ENCODE measurements around the gene PARD3B.

- TF ChIP-seq POLR2A (IDR thresholded peaks at IDR 0.05) (no peak), EP300 (IDR thresholded peaks at IDR 0.05; ENCODE audit: low read depth) (no peak), CTCF (IDR thresholded peaks at IDR 0.05) (no peak), POLR2AphosphoS5 (IDR thresholded peaks at IDR 0.05) (no peak)
Measured at GRCh38 chr2:205193125-205193835, 648.0 kb downstream of the PARD3B start.

Data from transverse colon (tissue), 4 donors.